ENCODE measurements around the gene HTR3C. TPM values are rescaled to one million over a fixed set of nuclear protein-coding genes. Genes with fewer than 3 reads are reported as not detected.

Gene HTR3C
- total RNA-seq, 1 donor from 2014 or later = not detected

DNA sequence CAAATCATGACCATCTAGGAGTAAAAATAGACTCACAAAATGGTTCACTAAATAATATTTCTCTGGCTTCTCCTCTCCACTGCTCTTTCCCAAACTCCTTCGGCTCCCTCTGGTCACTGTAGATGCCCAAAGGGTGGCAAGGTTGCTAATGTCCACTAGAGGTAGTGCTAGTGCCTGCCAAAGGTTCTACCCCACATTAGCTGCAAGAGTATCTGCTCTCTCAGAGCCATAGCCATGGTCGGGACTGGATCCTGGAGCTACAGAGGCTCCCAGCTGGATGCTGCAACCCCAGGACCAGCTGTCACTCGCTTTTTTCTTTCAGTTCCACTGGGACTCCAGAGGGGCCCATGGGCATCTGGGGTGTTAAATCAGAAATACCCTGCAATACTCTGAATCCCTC is 12.8 kb upstream of the HTR3C start:
- TF ChIP-seq, protein P1, sequence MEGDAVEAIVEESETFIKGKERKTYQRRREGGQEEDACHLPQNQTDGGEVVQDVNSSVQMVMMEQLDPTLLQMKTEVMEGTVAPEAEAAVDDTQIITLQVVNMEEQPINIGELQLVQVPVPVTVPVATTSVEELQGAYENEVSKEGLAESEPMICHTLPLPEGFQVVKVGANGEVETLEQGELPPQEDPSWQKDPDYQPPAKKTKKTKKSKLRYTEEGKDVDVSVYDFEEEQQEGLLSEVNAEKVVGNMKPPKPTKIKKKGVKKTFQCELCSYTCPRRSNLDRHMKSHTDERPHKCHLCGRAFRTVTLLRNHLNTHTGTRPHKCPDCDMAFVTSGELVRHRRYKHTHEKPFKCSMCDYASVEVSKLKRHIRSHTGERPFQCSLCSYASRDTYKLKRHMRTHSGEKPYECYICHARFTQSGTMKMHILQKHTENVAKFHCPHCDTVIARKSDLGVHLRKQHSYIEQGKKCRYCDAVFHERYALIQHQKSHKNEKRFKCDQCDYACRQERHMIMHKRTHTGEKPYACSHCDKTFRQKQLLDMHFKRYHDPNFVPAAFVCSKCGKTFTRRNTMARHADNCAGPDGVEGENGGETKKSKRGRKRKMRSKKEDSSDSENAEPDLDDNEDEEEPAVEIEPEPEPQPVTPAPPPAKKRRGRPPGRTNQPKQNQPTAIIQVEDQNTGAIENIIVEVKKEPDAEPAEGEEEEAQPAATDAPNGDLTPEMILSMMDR (IDR thresholded peaks at IDR 0.05; ENCODE audit: borderline replicate concordance) = peak; percentile 29
- Histone ChIP-seq H3K4me1 (no peaks in the 10 kb centered on the region), H3K27ac (replicated peaks) (no peak overlapping the region), H3K27me3 (ENCODE audit: low read depth) (peaks cover 10% of the 10 kb centered on the region), H3K9me3 (replicated peaks) (no peaks in the 10 kb centered on the region), H3K4me3 (no peak overlapping the region), H3K36me3 (no peaks in the 10 kb centered on the region)
- no peak for DNase-seq
- intact Hi-C loops (cut with micrococcal nuclease) = no loop called here

DNA sequence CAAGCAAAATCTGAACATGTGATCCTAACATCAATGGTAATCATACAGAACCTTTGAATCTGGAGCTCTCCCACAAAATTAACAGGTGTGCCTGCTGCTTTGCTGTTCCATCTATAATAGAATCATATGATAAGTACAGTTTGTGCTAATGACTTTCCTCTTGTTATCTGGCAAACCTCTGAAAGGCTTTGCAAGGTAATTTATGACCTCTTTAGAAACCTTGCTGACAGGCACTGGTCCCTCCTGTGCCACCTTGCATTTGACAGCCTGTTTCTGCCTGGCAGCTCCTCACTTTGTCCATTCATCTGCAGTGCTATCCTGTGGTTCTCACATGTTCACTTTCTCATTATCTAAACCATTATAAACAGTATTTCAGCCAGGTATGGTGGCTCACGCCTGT is 10.2 kb upstream of the HTR3C start:
- Histone ChIP-seq H3K4me1 (no peaks in the 10 kb centered on the region), H3K9me3 (replicated peaks) (no peaks in the 10 kb centered on the region), H3K27me3 (ENCODE audit: low read depth) (peaks cover 5% of the 10 kb centered on the region), H3K36me3 (no peaks in the 10 kb centered on the region), H3K27ac (replicated peaks) (no peak overlapping the region), H3K4me3 (no peak overlapping the region)
- intact Hi-C loops (cut with micrococcal nuclease) = no loop called here
- DNase-seq = no peak
- TF ChIP-seq, protein P1 (IDR thresholded peaks at IDR 0.05; ENCODE audit: borderline replicate concordance) = no peak

DNA sequence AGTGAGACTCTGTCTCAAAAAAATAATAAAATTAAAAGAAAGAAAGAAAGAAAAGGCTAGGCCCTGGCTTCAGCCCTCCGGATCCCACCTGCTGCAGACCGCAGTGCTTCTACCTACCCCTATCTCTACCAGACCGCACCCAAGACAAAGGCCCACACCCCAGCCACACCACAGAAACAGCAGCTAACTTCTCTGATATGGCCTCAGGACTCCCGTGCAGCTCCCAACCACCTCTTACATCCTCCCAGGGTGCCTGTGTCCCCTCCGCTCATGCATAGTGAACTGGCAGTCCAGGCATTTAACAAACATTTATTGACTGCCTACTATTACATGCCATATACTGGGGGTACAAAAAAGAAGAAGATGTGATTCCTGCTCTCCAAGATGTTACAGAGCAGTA is 6.9 kb upstream of the HTR3C start:
- DNase-seq = no peak
- TF ChIP-seq, protein P1 (IDR thresholded peaks at IDR 0.05; ENCODE audit: borderline replicate concordance) = no peak
- Histone ChIP-seq H3K4me3 (no peak overlapping the region), H3K36me3 (no peaks in the 10 kb centered on the region), H3K27ac (replicated peaks) (no peak overlapping the region), H3K4me1 (no peaks in the 10 kb centered on the region), H3K27me3 (ENCODE audit: low read depth) (no peaks in the 10 kb centered on the region), H3K9me3 (replicated peaks) (no peaks in the 10 kb centered on the region)
- intact Hi-C loops (cut with micrococcal nuclease) = no loop called here

DNA sequence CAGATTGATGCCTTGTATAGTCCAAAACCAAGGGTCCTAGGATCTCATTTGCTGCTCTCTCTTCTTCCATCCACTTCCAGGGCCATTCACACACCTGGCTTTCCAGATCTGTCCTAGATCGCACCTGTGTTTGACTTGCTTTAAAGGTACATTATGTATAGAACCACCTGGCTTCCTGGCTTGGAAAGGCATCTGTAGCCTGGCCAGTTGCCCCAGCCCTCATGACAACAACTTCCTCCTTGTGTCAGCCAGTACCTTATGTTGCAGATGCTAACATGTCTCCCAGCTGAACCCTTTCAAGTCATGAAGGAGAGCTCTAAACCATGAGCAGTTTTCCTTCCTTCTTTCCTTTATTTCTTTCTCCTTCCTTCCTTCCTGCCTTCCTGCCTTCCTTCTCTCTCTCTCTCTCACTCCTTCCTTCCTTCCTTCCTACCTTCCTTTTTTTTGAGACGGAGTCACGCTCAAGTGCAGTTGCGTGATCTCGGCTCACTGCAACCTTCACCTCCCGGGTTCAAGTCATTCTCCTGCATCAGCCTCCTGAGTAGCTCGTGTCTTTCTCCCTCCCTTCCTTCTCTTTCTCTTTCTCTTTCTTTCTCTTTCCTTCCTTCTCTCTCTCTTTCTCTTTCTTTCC is 2.5 kb upstream of the HTR3C start:
- H3K9me3 ChIP-seq (replicated peaks) = no peaks in the 10 kb centered on the region
- H3K4me1 ChIP-seq = no peaks in the 10 kb centered on the region
- TF ChIP-seq, protein P1 (IDR thresholded peaks at IDR 0.05; ENCODE audit: borderline replicate concordance) = no peak
- DNase-seq = no peak
- H3K27me3 ChIP-seq (ENCODE audit: low read depth) = peaks cover 18% of the 10 kb centered on the region
- intact Hi-C loops (cut with micrococcal nuclease) = no loop called here
- no peaks in the 10 kb centered on the region for H3K36me3 ChIP-seq
- no peak overlapping the region for H3K4me3 ChIP-seq
- H3K27ac ChIP-seq (replicated peaks) = no peak overlapping the region

DNA sequence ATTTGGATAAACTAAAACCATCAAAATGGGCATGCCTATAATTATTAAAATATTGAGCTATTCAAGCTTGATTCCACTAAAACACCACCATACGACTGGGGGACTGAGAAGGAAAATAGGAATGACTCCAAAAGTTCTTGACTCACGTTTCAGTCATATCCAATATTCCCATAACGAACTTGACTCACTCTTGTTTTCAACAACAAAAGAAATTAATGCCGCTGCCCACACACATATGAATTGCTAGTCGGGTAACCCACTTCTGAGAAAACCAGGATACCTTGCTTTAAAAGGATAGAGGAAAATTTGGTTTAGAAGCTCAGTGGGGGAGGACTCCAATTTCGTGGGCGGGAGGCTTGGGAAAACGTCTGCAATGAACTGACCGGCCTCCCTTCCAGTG is 5.2 kb downstream of the HTR3C start:
- no peaks in the 10 kb centered on the region for H3K9me3 ChIP-seq (replicated peaks)
- no peak for DNase-seq
- TF ChIP-seq, protein P1 (IDR thresholded peaks at IDR 0.05; ENCODE audit: borderline replicate concordance) = no peak
- peaks cover 10% of the 10 kb centered on the region for H3K27me3 ChIP-seq (ENCODE audit: low read depth)
- H3K36me3 ChIP-seq = no peaks in the 10 kb centered on the region
- intact Hi-C loops (cut with micrococcal nuclease) = no loop called here
- no peak overlapping the region for H3K4me3 ChIP-seq
- no peak overlapping the region for H3K27ac ChIP-seq (replicated peaks)
- no peaks in the 10 kb centered on the region for H3K4me1 ChIP-seq

All from left ventricle myocardium inferior (tissue), 1 donor.